ENCODE measurements around the gene BAZ2B. TPM values are rescaled to one million over a fixed set of nuclear protein-coding genes. Genes with fewer than 3 reads are reported as not detected.

The BAZ2B gene
- total RNA-seq, 1 experiment from 2014 or later: 19.9 TPM

GRCh38 chr2:159615367-159616285, 722 bp downstream of the BAZ2B start (continued):
- TF ChIP-seq CEBPB (IDR thresholded peaks at IDR 0.05; ENCODE audit: low read depth) (no peak), FOSL1 (IDR thresholded peaks at IDR 0.05; ENCODE audit: low read depth) (no peak), SP1 (IDR thresholded peaks at IDR 0.05; ENCODE audit: low read depth) (no peak), POLR2A (IDR thresholded peaks at IDR 0.05; ENCODE audit: borderline replicate concordance, extremely low read depth, insufficient read depth, insufficient read length) (no peak), EZH2 (IDR thresholded peaks at IDR 0.05) (no peak), JUND (IDR thresholded peaks at IDR 0.05) (no peak), ELF1 (IDR thresholded peaks at IDR 0.05; ENCODE audit: borderline replicate concordance, low read depth) (no peak)

GRCh38 chr2:159614534-159615366, 1.6 kb downstream of the BAZ2B start:
- ChIA-PET RAD21 (ENCODE audit: low non-redundant PET in 1 of 2, low total read pairs in 2 of 2, uncharacterized antibody in 2 of 2, unreplicated experiment in 2 of 2) (interaction anchor here (0.6 to 0.7 kb wide), 2 partner anchors 75 to 229 kb away, joined by 4 to 8 read pairs; no protein-coding TSS in a partner anchor), CTCF (no interaction called here), POLR2A (interaction anchor here (0.6 to 1.2 kb wide), 3 partner anchors 97 to 364 kb away, joined by 3 to 4 read pairs (median 4); partner anchors contain the start of gene MARCHF7)
- Histone ChIP-seq H3K36me3 (ENCODE audit: control insufficient read depth in 1 of 2, insufficient read depth in 2 of 2, low read length in 2 of 2) (no peaks in the 10 kb centered on the region), H3K9me3 (ENCODE audit: control insufficient read depth in 1 of 2, insufficient read depth in 1 of 2, low read depth in 1 of 2, low read length in 2 of 2) (no peaks in the 10 kb centered on the region), H2AFZ (ENCODE audit: low read depth, low read length, poor library complexity, severe bottlenecking) (peak overlapping the region; percentile 96), H4K20me1 (ENCODE audit: insufficient read depth) (no peaks in the 10 kb centered on the region), H3K4me1 (ENCODE audit: control insufficient read depth in 1 of 2, insufficient read depth in 2 of 2, low read length in 2 of 2) (peaks cover 10 to 19% of the 10 kb centered on the region in 2 experiments; a peak in 3 of 4 replicates), H3K9me2 (ENCODE audit: insufficient read depth) (peaks cover 5% of the 10 kb centered on the region; the same call in 1 of the 2 replicates), H3K4me2 (ENCODE audit: low read length) (peak overlapping the region; percentile 84), H3K4me3 (replicated peaks in 1 of 2; ENCODE audit: low read depth in 1 of 2, low read length in 2 of 2) (peak overlapping the region; percentile 60 to 70), H3K27ac (ENCODE audit: low read depth, low read length) (peak overlapping the region; percentile 63), H3K27me3 (ENCODE audit: insufficient read depth, low read length) (no peaks in the 10 kb centered on the region), H3K9ac (ENCODE audit: low read length) (peak overlapping the region; percentile 66), H3K79me2 (ENCODE audit: insufficient read depth, low read length) (no peaks in the 10 kb centered on the region)
- peak; percentile 1; the same call in 1 of the 2 replicates for ATAC-seq
- BruUV-seq (replicated peaks): TSS peak; percentile 57
- peak; percentile 7 for DNase-seq (ENCODE audit: low read depth, low spot score)
- intact Hi-C loops (cut with micrococcal nuclease): loop anchor here (2.0 to 5.0 kb wide), 3 partner anchors 14 to 327 kb away; partner anchors contain the start of genes MARCHF7 and WDSUB1
- TF ChIP-seq SRF (IDR thresholded peaks at IDR 0.05; ENCODE audit: low read depth) (no peak), ZFX (IDR thresholded peaks at IDR 0.05) (no peak), FOSL1 (IDR thresholded peaks at IDR 0.05; ENCODE audit: low read depth) (no peak), POLR2AphosphoS5 (IDR thresholded peaks at IDR 0.05; ENCODE audit: low read depth, low read length) (no peak), EZH2phosphoT487 (IDR thresholded peaks at IDR 0.05; ENCODE audit: borderline replicate concordance) (no peak), ZNF274 (IDR thresholded peaks at IDR 0.05; ENCODE audit: low read depth, low read length) (no peak), JUND (IDR thresholded peaks at IDR 0.05) (no peak), ELF1 (IDR thresholded peaks at IDR 0.05; ENCODE audit: borderline replicate concordance, low read depth) (no peak), REST (IDR thresholded peaks at IDR 0.05; ENCODE audit: low read depth) (no peak), CBX3 (IDR thresholded peaks at IDR 0.05; ENCODE audit: low read depth) (no peak), CTCF (IDR thresholded peaks at IDR 0.05 in 2 of 3, conservative IDR thresholded peaks at IDR 0.05 in 1 of 3; ENCODE audit: borderline replicate concordance in 1 of 3, insufficient read depth in 1 of 3, low read depth in 2 of 3, low read length in 2 of 3) (no peak), SP1 (IDR thresholded peaks at IDR 0.05; ENCODE audit: low read depth) (no peak), ATF3 (IDR thresholded peaks at IDR 0.05) (no peak), SIN3A (IDR thresholded peaks at IDR 0.05; ENCODE audit: low read depth) (no peak)
